NCI-H446 (cell line): ENCODE results near the gene LRRC45.

Experiments used
- DNase-seq, 2 experiments: peaks; one replicate each; lab custom pipeline; 2025; lab: John Stamatoyannopoulos, UW

The LRRC45 gene

GRCh38 chr17:82007228-82007494 lies 15.9 kb upstream of the LRRC45 start:
- no peak for DNase-seq

GRCh38 chr17:82007495-82008257 lies 15.4 kb upstream of the LRRC45 start:
- no peak for DNase-seq

- no peak for DNase-seq
Measured at GRCh38 chr17:82008258-82008940, 14.7 kb upstream of the LRRC45 start.

- DNase-seq: no peak
Measured at GRCh38 chr17:82008941-82009405, 14.1 kb upstream of the LRRC45 start.

- DNase-seq: no peak
Measured at GRCh38 chr17:82009413-82009812, 13.7 kb upstream of the LRRC45 start.

- no peak for DNase-seq
Measured at GRCh38 chr17:82010575-82011525, 12.3 kb upstream of the LRRC45 start.

GRCh38 chr17:82011617-82012187 lies 11.4 kb upstream of the LRRC45 start:
- no peak for DNase-seq

- no peak for DNase-seq
Measured at GRCh38 chr17:82012261-82012639, 10.9 kb upstream of the LRRC45 start.

GRCh38 chr17:82012640-82013295 lies 10.3 kb upstream of the LRRC45 start:
- DNase-seq: no peak

- no peak for DNase-seq
Measured at GRCh38 chr17:82013341-82013740, 9.8 kb upstream of the LRRC45 start.

- no peak for DNase-seq
Measured at GRCh38 chr17:82013772-82014321, 9.3 kb upstream of the LRRC45 start.

- DNase-seq: no peak
Measured at GRCh38 chr17:82014432-82014831, 8.7 kb upstream of the LRRC45 start.

- DNase-seq: no peak
Measured at GRCh38 chr17:82014971-82015310, 8.2 kb upstream of the LRRC45 start.

- DNase-seq: no peak
Measured at GRCh38 chr17:82015311-82015971, 7.7 kb upstream of the LRRC45 start.

GRCh38 chr17:82016061-82016874 lies 6.8 kb upstream of the LRRC45 start:
- DNase-seq: no peak

- no peak for DNase-seq
Measured at GRCh38 chr17:82016875-82017459, 6.1 kb upstream of the LRRC45 start.

GRCh38 chr17:82017612-82018151 lies 5.4 kb upstream of the LRRC45 start:
- DNase-seq: no peak

- no peak for DNase-seq
Measured at GRCh38 chr17:82018152-82018988, 4.7 kb upstream of the LRRC45 start.
